GM19467 (cell line): ENCODE measurements around the gene HOXA7.

Source experiments
- ATAC-seq: cut with Tn5 transposase; IDR thresholded peaks from one replicate; pipeline ENCODE4 v1.9.1; 2021; ENCODE audit warnings: mild to moderate bottlenecking, moderate library complexity; ENCODE audit not compliant: unreplicated experiment

Gene HOXA7

GRCh38 chr7:27156508-27156898, at the start of gene HOXA7:
Gene HOXA7 (minus strand): TSS chr7:27156675. CDS start chr7:27156545, 130 bp downstream.
- no peak for ATAC-seq

DNA sequence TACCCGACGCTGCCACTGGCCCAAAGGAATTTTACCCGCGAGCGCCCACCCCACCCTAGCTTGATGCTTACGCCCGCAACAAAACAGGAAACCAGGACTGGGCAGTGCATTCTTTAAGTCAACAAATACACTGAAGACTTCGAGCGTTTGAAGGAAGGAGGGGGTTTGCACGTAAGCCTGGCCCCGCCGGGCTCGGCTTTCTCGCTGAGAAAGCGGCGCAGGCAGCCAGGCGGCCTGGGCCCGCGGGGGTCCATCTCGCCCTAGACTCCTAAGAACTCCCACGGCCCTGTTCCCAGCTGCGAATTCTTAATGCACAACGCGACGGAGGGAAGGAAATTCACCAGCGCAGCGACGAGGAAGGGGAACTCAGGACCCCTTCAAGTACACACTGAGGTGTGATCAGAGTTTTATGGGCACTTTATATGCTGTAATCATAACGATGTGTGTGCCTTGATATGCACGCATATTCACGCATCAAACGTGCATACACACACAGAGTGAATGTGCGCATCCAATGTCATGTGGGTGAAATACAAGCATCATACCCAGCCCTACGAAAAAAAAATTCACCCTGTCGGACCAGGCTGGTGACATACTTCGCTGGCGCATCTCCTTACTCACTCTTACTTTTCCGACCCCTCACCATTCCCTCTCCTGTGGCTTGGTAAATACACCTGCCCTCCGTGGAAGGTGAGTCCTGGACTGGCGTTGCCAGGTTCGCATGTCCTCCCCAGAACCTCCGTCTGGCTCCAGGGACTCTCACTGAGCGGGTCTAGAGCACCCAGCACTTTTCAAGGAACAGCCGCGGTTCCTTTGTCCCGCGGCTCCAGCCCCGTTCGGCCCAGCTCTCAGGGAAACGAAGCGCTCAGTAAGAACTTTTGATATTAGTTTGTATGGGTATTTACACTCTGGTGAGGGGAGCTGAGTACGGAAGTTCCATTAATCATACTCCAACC, 49.1 kb upstream of the HOXA7 start:
- ATAC-seq: no peak

DNA sequence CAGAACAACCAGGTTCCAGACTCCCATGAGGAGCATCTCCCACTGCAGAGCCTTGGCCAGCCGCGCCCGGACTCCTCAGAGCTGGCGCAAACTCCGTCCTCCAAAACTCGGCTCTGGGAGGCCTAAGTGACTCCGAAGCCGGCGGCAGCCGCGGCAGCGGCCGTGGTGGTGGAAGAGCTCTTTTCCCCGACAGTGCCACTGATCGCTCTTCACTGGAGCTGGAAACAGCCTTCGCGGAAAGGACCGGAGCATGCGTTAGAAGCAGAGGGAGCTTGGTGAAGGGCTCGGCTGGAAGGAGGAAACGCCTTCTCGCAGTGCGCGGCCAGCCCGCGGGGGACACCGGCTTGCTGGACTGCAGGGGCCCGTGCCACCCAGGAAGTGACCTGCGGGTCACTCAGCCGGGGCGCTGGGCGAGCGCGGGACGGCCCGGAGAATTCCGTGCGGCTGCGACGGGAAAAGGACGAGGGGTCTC, 48.4 kb upstream of the HOXA7 start:
- no peak for ATAC-seq

- no peak for ATAC-seq
These were observed 47.6 kb upstream of the HOXA7 start for GRCh38 chr7:27203964-27204594.

DNA sequence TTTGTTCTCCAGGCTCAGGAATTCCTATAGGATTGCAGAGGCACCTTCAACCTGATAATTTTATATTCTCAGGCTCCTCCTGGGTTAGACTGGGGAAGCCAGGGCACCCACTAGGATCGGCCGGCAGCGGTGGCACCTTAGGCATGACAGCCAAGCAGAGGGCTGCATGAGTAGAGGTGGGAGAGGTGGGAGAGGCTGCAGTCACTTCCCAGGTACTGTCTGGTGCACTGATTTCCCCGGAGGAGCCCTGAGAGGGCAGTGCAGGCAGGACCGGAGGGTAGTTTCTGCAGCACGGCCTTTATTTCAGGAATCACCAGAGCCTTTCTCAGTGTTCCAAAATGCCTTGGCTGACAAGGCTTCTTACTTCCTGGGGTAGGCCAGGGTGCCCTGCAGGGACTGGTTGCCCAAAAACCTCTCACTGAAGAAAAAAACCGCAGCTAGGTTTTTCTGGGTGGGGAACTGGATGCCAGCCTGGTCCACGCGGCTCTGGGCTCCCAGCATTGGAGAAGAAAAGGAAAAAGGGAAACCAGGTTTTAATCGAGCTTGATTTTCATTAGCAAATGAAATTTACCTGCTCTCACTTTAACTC, 47.0 kb upstream of the HOXA7 start:
- ATAC-seq: no peak

DNA sequence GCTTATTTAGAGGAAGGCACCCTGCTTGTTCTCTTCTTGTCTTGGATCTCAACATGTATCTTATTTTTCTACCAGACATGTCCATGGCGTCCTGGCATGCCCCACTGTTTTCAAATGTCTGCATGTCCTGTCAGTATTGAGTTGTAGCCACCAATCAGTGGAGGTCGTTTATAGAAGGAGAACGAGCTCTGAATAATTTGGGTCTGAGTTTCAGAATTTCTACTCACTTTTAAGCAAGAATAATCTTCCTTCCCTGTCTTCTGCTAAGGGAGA, 46.3 kb upstream of the HOXA7 start:
- ATAC-seq: no peak

DNA sequence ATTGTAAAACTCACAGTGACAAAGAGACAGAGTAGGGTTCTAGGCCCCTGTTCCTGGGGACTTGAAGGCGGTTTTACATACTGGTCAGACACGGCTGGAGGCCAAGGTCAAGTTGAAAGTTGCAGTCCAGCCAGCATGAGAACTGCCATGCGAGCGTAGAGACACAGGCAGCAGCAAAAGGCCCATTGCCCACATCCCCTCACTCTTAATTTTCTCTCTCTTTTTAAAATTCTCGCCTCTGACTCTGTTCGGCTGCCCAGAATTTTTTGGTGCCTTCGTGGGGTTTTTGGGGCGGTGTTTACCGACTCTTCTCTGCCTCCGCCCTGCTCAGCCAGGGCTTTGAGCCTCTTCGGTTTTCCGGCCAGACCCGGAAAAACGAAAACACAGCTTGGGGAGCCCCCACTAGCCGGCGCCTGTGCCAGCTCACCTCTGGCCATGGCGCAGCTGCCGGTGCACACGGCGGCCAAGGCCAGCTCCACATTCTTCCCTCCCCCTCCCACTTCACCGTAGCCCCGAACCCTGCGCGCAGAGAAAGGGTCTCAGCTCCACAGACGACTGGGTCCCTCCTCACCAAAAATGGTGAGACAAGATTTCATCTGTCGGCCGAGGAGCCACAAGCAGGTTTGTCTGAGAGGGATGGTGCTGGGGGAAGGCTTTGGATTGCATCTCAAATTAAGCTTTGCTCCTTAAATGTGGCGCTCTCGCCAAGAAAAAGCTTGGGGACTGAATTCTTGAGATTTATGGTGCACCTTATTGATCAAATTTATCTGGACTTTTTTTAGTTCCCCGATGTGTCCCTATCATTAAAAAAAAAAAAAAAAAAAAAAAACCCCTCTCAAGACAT, 45.8 kb upstream of the HOXA7 start:
- no peak for ATAC-seq

DNA sequence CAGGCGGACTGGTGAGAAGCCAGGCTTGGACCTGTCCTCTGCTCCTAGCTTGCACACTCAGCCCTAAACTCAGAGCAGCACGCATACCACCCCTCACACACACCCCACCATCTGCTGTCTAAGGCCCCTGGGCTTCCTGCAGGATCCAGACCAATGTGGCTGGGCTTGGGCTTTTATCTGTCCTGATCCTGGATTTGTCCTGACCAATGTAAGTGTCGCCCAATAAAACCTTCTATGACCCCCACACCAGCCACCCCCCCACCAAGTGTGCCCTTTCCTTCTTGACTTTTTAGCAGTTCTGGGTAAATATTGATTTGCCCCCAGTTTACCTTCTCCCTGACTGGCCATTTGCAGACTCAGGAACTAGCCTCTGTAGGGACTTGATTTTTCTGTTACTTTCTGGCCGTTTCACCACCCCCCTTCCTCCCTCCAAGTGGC, 45.1 kb upstream of the HOXA7 start:
- ATAC-seq: no peak

DNA sequence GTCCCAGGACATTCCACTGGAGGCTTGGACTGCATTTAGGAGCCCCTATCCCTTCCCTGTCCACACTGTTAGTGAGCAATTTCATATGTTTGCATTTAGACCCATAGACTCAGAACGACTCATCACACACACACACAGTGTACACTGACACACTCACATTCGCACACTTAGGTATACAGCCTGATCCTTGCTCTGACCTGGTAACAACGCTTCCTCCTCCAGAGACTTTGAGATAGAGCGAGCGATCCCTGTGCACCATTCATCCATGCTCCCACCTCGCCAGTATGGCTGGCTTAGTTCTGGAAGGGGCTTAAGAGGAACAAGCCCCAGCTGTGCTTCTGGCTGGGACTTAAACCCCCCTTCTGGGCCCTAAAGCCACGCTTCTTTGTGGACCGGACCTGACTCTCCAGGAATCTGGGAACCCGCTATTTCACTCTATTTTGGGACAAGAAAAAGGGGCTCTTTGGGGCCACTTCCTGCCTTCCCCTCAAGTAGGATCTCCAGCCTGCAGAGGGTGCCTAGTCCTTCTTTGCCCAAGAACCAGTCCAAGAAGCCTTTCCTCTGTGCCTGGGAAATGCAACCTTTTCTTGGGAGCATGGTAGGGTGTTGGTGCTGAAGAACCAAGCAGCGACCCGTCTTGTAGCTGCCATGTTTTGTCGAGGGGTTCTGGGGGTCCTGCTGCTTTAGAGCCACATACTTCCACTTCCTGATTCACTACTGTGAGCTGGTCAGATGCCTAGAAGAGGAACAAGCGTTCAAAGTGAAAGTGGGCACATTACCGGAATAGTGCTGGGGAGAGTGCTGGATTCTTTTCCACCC, 44.5 kb upstream of the HOXA7 start:
- no peak for ATAC-seq

- no peak for ATAC-seq
These were observed 43.6 kb upstream of the HOXA7 start, which contains the start of gene HOXA13 for GRCh38 chr7:27199849-27200760. Gene HOXA13 (minus strand): TSS chr7:27200091. CDS start chr7:27200077, 14 bp downstream.

DNA sequence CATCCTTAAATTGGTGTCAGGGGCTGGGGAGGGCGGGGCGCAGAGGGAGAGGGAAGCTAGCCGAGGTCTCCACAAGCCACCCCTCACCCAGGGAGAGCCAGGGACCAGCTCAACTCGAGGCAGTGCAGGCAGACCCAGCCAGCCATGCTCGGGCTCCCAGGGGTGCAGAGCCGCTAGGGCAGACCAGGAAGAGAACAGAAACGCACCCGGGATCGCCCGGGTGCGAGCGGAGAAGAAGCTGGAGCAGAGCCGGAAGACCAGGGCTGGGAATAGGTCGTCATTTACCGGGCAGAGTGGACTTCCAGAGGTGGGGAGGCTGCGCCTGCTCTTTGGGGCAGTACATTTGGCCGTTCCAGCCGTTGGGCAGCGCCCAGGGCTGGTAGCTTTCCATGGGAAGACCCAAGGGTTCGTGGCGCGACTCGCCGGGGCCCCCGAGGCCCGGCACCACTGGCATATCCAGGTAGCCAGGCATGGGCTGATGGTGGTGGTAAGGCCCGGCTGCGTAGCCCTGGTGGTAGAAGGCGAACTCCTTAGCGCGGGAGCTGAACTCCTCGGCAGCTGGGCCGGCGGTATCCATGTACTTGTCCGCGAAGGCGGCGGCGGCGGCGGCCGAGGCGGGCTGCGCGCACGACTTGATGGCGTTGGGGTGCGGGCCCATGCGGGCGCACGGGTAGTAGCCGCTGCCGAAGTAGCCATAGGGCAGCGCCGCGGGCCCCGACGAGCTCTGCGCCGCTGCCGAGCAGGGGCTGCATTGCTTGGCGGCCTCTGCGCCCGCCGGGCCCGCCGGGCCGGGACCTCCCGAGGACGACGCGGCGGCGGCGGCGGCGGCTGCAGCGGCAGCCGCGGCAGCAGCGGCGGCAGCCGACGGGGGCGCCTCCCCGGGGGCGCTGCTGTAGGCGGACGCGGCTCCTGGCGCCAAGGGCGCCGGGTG, 42.7 kb upstream of the HOXA7 start:
- ATAC-seq: no peak

GRCh38 chr7:27198138-27198841, 41.8 kb upstream of the HOXA7 start:
- ATAC-seq: no peak

DNA sequence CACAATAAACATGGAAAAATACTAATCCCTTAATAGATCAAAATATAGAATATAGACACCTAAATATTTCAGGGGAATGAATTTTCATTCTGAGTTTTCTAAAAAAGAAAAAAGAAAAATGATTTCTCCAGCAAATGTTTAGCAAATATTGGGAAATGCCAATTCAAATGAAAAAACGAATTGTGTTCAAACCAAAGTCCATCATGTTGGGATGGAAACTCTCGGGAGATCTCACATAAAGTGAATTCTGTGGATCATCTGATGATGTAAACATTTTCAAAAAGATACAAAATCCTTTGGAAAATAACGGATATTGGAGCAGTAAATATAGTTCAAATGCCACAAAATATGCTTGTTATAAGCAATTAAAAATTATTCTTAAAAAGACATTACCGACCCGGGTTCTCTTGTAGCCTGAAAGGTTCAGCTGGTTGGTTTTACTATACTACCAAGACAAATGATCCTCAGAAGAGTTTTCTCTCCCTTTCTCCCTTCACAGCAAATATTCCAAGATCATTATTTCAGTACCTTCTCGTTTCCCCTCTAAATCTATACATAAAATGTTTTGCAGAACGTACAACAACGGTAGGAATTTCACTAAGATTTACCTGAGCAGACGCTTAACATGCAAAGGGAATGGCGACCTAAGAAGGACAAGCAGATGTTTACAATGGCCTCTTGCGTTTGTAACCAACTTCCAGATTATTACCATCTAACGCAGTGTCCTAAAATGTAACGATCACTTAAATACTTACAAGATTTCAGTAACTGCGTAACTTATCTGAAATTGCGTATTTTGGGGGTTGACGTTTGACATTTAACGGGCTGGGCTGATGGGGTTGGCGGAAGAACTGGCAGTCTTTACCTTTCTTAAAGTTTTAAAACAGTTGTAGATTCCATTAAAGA, 40.9 kb upstream of the HOXA7 start:
- no peak for ATAC-seq

DNA sequence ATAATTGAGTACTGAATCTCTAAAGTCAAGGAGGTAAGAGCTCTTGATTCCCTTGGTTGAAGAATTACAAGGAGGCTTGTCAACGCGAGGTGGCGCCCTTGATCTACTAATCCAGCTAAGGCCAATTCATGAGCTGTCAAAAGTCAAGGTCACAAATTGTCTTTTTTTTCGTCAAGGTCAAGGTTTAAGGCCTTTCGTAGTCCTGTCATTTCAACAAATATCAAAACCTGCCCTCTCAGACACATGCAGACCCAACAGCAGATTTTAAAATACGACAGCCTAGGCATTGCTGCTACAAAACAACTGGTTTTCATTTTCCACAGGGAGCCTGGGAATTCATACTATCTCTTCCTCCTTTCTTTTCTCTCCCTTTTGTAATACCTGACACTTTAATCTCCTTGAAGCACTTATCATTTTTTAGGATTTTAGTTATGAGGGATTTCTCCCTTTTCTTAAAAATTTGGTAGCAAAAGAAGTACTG, 39.9 kb upstream of the HOXA7 start:
- no peak for ATAC-seq

DNA sequence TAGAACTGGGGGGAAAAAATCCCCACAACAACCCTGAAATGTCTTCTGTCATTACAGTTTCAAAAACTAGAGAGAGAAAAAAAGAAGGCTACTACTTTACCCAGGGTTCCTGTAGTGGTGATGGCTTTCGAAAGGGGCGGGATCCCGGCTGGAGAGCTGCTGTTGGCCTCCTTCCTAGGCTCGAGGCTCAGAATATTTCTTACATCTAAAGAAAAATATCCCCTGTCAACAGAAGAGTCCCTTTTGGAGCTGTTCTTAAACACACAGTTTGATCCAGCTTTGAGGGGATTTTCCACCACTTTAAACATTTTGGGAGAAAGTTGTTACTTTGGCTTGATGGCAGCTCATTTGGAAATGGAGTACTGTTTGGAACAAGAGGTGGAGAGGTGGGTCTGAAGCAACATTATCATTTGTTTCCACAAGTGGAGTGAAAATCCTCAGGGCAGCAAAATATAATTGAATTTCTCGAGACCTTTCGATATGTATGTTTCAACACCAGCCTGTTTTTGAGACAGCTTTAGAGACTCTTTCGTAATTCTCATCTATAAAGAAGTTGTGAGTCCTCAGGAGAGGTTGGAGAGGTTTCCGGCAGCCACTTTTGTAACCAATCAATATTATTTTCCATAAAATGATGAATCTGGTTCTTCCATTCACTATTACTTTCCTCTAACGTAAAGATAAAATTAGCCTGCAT, 38.4 kb upstream of the HOXA7 start:
- ATAC-seq: no peak

DNA sequence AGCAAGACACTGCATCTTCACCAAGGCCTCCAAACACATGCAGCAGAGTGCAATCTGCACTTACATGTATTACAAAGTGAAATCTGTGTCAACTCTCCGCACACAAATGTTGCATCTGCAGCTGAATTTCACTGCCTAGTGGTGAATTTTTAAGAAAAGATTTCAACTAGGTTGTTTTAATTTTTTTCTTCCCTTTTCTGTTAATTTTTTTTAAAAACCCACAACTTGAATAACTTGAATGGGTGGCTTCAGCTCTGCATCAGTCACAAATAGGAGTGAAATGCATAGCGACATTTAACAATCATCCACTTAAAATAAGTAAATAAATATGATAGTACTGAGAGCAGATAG, 37.5 kb upstream of the HOXA7 start:
- no peak for ATAC-seq
